Esophagus squamous epithelium (tissue), 5 donors: ENCODE results near the gene EMC6. TPM values are rescaled to one million over a fixed set of nuclear protein-coding genes. Genes with fewer than 3 reads are reported as not detected.

Source experiments
- DNase-seq: peaks from one replicate; lab custom pipeline; 2025; lab: John Stamatoyannopoulos, UW
- H3K27ac ChIP-seq, 4 donors: fragments of 200-600 bp; sonication (generic); one replicate each; pipeline ENCODE4 v1.5.1; 2016 to 2019; ENCODE audit warnings: mild to moderate bottlenecking in 1 of 4
- H3K27me3 ChIP-seq, 4 donors: fragments of 200-600 bp; sonication (generic); 1 replicate in 3 of 4; 2 replicates in 1 of 4; pipeline versions ENCODE4 v1.5.1 to v1.6.0; 2017 to 2021; ENCODE audit warnings: antibody characterized with exemption in 1 of 4
- H3K36me3 ChIP-seq, 3 donors: fragments of 200-600 bp; sonication (generic); one replicate each; pipeline ENCODE4 v1.5.1; 2016 to 2019
- H3K4me1 ChIP-seq, 3 donors: fragments of 200-600 bp; sonication (generic); one replicate each; pipeline ENCODE4 v1.5.1; 2017 to 2019
- H3K4me3 ChIP-seq, 4 donors: fragments of 200-600 bp; sonication (generic); 1 replicate in 3 of 4; 2 replicates in 1 of 4; pipeline ENCODE4 v1.5.1; 2016 to 2019; ENCODE audit warnings: mild to moderate bottlenecking in 2 of 4, moderate library complexity in 1 of 4
- H3K9me3 ChIP-seq, 3 donors: fragments of 200-600 bp; sonication (generic); one replicate each; pipeline ENCODE4 v1.5.1; 2016 to 2019
- POLR2A ChIP-seq, 4 donors: fragments of 450-650 bp; IDR thresholded peaks; one replicate each; pipeline ENCODE4 v1.6.1; 2017; ENCODE audit warnings: antibody characterized with exemption in 4 of 4, mild to moderate bottlenecking in 4 of 4, moderate library complexity in 3 of 4
- WGBS, 2 donors: methylation state at CpG; one replicate each; pipeline ENCODE4 v1.1.5; 2018; 5-methylcytosine and 5-hydroxymethylcytosine counted together
- intact Hi-C: fragments of 100-400 bp; cut with DNase I; formaldehyde crosslinking; loops from one replicate; pipeline ENCODE4 v1.15.0; 2022
- total RNA-seq, 4 donors: library from RNA; depleted of rRNA; stranded (reverse); fragments of >200 nt; gene quantifications; one replicate each; pipeline ENCODE4 v1.1.0, GENCODE V29; 2016
- TF ChIP-seq, protein P1 (sequence below), 6 experiments: fragments of 450-650 bp in 4 of 6; fragments of 200-600 bp in 2 of 6; sonication (generic) in 2 of 6; IDR thresholded peaks; one replicate each; pipeline ENCODE4 v1.5.1; 2016 to 2019; ENCODE audit warnings: antibody characterized with exemption in 6 of 6, mild to moderate bottlenecking in 4 of 6, moderate library complexity in 4 of 6
- donor health status: DM: yes; HTN: yes; CAD: no.

The EMC6 gene
- total RNA-seq, 4 donors from 2014 or later, result 14.5 to 26.3 (median 19.0) TPM

DNA sequence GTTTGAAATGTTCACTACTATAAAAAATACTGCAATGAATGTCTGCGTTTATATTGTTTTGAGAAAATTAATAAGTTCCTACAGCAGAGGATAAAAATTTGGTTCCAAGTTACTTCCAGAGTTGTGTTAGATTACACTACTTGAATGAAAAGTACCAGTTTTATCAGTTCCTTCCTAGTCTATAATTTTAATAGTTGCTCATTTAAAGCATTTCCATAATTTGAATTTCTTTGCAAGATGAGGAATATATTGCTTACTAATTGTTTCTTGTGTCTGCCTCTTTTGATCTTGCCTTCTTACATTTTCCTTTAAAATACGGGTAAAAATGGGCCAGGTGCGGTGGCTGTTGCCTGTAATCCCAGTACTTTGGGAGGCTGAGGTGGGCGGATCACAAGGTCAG lies 4.0 kb downstream of the EMC6 start:
- peaks cover 11 to 25% (median 12%) of the 10 kb centered on the region in 3 donors for H3K4me1 ChIP-seq
- no peak overlapping the region for H3K27ac ChIP-seq
- DNase-seq, result no peak
- 91 to 96% methylated on average over 4 of the region's 4 CpGs for WGBS, 2 donors
- no peaks in the 10 kb centered on the region for H3K9me3 ChIP-seq
- no peak overlapping the region for H3K4me3 ChIP-seq
- no peaks in the 10 kb centered on the region for H3K27me3 ChIP-seq
- H3K36me3 ChIP-seq, result peaks cover 0 to 18% (median 0%) of the 10 kb centered on the region in 3 donors
- TF ChIP-seq, protein P1, sequence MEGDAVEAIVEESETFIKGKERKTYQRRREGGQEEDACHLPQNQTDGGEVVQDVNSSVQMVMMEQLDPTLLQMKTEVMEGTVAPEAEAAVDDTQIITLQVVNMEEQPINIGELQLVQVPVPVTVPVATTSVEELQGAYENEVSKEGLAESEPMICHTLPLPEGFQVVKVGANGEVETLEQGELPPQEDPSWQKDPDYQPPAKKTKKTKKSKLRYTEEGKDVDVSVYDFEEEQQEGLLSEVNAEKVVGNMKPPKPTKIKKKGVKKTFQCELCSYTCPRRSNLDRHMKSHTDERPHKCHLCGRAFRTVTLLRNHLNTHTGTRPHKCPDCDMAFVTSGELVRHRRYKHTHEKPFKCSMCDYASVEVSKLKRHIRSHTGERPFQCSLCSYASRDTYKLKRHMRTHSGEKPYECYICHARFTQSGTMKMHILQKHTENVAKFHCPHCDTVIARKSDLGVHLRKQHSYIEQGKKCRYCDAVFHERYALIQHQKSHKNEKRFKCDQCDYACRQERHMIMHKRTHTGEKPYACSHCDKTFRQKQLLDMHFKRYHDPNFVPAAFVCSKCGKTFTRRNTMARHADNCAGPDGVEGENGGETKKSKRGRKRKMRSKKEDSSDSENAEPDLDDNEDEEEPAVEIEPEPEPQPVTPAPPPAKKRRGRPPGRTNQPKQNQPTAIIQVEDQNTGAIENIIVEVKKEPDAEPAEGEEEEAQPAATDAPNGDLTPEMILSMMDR (IDR thresholded peaks at IDR 0.05), result no peak
- no peak for TF ChIP-seq POLR2A (IDR thresholded peaks at IDR 0.05)
- intact Hi-C loops, result no loop called here

DNA sequence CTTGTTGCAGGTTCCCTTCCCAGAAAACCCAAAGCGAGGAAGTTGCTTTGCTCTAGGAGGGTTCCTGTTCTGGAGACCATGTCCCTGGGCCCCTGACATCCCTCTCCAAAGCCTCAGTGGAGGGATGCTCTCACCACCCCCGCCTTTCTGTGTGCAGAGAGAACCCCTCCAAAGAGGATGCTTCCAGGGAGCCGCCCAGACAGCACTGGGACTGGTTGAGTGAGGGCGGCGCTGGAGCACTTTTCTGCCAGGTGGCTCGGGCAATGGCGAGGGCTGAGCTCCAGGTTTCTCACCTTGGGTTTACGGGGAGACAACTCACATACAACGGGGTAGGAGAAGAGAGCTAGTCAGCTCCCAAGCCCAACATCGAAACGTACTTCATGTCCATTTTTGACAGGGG lies 7.3 kb downstream of the EMC6 start:
- no peak for DNase-seq
- Histone ChIP-seq H3K36me3 (peaks cover 0 to 11% (median 0%) of the 10 kb centered on the region in 3 donors), H3K9me3 (no peaks in the 10 kb centered on the region), H3K4me3 (no peak overlapping the region), H3K27me3 (peaks cover 0 to 1% (median 0%) of the 10 kb centered on the region in 4 donors), H3K27ac (no peak overlapping the region), H3K4me1 (peaks cover 0 to 15% (median 8%) of the 10 kb centered on the region in 3 donors)
- whole genome bisulfite sequencing, 2 donors, result 70 to 73% methylated on average over 4 to 6 of the region's 11 CpGs
- intact Hi-C loops, result no loop called here
- no peak for TF ChIP-seq POLR2A (IDR thresholded peaks at IDR 0.05)
- TF ChIP-seq, protein P1 (IDR thresholded peaks at IDR 0.05), result no peak

DNA sequence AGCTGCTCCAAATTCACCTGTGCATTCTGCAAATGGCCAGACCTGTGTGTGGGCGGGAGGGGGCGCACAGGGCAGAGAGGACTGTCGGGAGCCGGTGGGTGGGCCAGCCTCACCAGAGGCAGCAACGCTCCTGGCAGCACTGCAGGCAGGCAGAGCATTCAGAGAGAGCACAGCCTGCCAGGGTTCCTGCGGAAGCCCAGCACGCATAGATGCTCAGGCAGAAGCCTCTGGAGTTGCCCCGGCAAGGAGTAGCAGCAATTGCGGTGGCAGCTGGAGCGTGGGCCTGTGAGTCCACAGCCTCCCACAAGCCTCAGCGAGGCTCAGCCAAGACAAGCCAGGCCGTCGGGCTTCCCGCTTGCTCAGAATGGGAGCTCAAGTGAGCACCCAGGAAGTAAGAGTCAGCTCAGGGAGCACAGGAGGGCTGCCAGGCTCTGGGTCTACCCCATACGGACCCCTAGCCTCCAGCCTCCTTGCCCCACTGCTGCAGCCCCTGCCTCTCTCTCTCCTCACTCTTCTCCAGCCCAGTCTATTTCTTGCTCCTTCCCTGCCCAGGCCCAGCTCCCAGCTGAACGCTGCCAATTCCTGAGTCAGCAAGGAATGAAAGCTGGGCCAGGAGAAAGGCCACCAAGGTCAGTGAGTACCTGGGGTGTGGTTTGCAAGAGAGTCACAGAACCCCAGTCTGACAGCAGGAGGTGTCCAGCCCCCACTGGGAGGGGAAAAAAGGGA lies 9.6 kb downstream of the EMC6 start:
- peaks cover 0 to 18% (median 8%) of the 10 kb centered on the region in 3 donors for H3K4me1 ChIP-seq
- DNase-seq, result no peak
- H3K27ac ChIP-seq, result no peak overlapping the region
- intact Hi-C loops, result no loop called here
- H3K4me3 ChIP-seq, result no peak overlapping the region
- no peak for TF ChIP-seq POLR2A (IDR thresholded peaks at IDR 0.05)
- TF ChIP-seq, protein P1 (IDR thresholded peaks at IDR 0.05), result no peak
- 35 to 58% methylated on average over 4 to 6 of the region's 16 CpGs for WGBS, 2 donors
- no peaks in the 10 kb centered on the region for H3K36me3 ChIP-seq
- H3K9me3 ChIP-seq, result no peaks in the 10 kb centered on the region
- peaks cover 0 to 23% (median 0%) of the 10 kb centered on the region in 4 donors for H3K27me3 ChIP-seq

DNA sequence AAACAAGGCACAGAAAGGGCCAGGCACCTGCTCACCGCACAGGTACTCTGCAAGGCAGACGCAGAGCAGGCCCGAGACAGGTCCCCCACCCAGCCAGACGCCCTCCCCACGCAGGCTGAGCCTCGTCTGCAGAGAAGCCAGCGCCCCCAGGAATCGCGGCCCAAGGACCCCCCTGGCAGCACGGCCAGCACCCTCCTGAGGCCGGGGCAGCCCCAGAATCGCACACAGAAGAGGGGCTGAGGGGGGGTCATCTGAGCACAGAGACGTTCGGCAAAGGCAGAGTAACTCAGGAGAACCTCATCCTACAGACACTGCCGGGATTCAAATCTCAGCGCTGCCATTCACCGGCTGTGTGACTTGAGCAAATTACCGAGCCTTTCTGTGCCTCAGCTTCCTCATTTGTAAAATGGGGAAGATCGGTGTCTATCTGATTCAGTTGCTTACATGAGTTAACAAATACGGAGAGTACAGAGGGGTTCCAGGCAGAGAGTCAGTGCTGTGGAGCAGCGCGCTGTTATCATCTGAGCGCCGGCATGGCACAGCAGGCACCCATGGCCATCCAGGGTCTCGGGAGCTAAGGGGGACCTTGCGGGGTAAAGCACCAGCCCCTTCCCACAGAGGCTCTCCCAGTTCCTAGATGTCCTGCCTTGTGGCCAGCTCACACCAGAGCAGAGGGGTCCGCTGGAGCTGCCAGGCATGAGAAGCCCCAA lies 10.4 kb downstream of the EMC6 start:
- Histone ChIP-seq H3K27ac (no peak overlapping the region), H3K36me3 (no peaks in the 10 kb centered on the region), H3K4me3 (no peak overlapping the region), H3K4me1 (peaks cover 0 to 18% (median 8%) of the 10 kb centered on the region in 3 donors), H3K27me3 (peaks cover 0 to 31% (median 0%) of the 10 kb centered on the region in 4 donors), H3K9me3 (no peaks in the 10 kb centered on the region)
- intact Hi-C loops, result no loop called here
- no peak for TF ChIP-seq POLR2A (IDR thresholded peaks at IDR 0.05)
- TF ChIP-seq, protein P1 (IDR thresholded peaks at IDR 0.05), result no peak
- 87 to 92% methylated on average over 5 to 11 of the region's 27 CpGs for WGBS, 2 donors
- DNase-seq, result no peak
